Measurements from ENCODE around the gene CT45A5.
"Not testable (repeated sequence)": the region's sequence is repeated elsewhere in the genome, so short reads cannot be mapped to it uniquely, and the experiment has no call there.

CT45A5 gene, protein sequence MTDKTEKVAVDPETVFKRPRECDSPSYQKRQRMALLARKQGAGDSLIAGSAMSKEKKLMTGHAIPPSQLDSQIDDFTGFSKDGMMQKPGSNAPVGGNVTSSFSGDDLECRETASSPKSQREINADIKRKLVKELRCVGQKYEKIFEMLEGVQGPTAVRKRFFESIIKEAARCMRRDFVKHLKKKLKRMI

DNA sequence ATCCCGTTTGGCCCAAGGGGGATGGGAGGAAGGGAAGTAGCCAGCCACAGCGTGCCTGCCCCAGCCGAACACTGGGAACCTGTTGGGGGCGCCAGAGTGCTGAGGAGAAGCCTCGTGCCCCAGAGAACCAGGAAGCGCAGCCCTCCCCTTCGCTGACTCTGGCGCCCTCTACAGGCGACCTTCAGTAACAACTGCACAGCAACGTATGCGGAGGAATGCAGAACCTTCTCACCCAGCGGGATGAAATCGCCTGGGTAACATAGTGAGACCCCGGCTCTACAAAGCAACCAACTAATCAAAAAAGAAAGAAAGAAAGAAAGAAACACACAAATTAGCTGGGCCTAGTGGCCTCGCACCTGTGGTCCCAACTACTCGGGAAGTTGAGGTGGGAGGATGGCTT is at the start of gene CT45A5:
Gene CT45A5 (minus strand): TSS at position 101 of the 400 bp plus-strand sequence. CDS start 3,774 bp downstream, outside the sequence.
- in situ Hi-C loops (cut with MboI; ENCODE audit: low sequenced_read_pairs): not testable (repeated sequence)

DNA sequence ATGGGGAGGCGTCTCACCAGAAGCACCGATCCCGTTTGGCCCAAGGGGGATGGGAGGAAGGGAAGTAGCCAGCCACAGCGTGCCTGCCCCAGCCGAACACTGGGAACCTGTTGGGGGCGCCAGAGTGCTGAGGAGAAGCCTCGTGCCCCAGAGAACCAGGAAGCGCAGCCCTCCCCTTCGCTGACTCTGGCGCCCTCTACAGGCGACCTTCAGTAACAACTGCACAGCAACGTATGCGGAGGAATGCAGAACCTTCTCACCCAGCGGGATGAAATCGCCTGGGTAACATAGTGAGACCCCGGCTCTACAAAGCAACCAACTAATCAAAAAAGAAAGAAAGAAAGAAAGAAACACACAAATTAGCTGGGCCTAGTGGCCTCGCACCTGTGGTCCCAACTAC is 34.6 kb upstream of the CT45A5 start, which contains the start of gene CT45A2:
Gene CT45A2 (minus strand): TSS at position 101 of the 400 bp plus-strand sequence. CDS start 3,747 bp downstream, outside the sequence.
- in situ Hi-C loops (cut with MboI; ENCODE audit: low sequenced_read_pairs): not testable (repeated sequence)

DNA sequence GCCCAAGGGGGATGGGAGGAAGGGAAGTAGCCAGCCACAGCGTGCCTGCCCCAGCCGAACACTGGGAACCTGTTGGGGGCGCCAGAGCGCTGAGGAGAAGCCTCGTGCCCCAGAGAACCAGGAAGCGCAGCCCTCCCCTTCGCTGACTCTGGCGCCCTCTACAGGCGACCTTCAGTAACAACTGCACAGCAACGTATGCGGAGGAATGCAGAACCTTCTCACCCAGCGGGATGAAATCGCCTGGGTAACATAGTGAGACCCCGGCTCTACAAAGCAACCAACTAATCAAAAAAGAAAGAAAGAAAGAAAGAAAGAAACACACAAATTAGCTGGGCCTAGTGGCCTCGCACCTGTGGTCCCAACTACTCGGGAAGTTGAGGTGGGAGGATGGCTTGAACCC is 17.4 kb upstream of the CT45A5 start, which contains the start of gene CT45A6:
Gene CT45A6 (minus strand): TSS at position 101 of the 400 bp plus-strand sequence. CDS start 3,794 bp downstream, outside the sequence.
- in situ Hi-C loops (cut with MboI; ENCODE audit: low sequenced_read_pairs): not testable (repeated sequence)

DNA sequence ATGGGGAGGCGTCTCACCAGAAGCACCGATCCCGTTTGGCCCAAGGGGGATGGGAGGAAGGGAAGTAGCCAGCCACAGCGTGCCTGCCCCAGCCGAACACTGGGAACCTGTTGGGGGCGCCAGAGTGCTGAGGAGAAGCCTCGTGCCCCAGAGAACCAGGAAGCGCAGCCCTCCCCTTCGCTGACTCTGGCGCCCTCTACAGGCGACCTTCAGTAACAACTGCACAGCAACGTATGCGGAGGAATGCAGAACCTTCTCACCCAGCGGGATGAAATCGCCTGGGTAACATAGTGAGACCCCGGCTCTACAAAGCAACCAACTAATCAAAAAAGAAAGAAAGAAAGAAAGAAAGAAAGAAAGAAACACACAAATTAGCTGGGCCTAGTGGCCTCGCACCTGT is 17.2 kb downstream of the CT45A5 start, which contains the start of gene CT45A3:
Gene CT45A3 (minus strand): TSS at position 101 of the 400 bp plus-strand sequence. CDS start 3,747 bp downstream, outside the sequence.
- in situ Hi-C loops (cut with MboI; ENCODE audit: low sequenced_read_pairs): not testable (repeated sequence)

DNA sequence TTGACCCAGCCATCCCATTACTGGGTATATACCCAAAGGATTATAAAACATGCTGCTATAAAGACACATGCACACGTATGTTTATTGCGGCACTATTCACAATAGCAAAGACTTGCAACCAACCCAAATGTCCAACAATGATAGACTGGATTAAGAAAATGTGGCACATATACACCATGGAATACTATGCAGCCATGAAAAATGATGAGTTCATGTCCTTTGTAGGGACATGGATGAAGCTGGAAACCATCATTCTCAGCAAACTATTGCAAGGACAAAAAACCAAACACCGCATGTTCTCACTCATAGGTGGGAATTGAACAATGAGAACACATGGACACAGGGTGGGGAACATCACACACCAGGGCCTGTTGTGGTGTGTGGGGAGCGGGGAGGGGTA is 40.6 kb downstream of the CT45A5 start:
- in situ Hi-C loops (cut with MboI; ENCODE audit: low sequenced_read_pairs): not testable (repeated sequence)

DNA sequence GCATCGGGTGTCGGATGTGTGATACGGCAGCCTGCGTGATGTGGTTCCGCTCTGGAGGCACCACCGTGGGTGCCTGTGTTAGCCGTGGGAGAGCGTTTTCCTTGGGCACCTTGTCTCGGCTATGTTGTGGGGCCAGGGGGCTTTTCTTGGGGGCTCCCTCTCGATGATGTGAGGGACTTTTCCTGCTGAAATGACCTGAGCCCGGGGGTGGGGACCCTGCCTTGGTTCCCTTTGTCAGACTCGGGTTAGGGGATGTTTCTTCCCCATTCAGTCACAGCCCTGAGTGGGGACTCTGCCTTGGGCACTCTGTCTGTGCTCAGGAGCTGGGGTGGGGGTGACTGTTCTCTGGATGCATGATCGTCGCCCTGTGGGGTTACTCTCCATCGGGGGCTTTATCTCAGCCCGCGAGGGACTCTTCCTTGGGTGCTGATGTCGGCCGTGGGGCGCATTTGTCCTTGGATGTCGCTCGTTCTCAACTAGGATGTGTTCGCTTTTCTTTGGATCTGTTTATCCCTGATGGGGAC is 44.0 kb downstream of the CT45A5 start:
- in situ Hi-C loops (cut with MboI; ENCODE audit: low sequenced_read_pairs): no loop called here

DNA sequence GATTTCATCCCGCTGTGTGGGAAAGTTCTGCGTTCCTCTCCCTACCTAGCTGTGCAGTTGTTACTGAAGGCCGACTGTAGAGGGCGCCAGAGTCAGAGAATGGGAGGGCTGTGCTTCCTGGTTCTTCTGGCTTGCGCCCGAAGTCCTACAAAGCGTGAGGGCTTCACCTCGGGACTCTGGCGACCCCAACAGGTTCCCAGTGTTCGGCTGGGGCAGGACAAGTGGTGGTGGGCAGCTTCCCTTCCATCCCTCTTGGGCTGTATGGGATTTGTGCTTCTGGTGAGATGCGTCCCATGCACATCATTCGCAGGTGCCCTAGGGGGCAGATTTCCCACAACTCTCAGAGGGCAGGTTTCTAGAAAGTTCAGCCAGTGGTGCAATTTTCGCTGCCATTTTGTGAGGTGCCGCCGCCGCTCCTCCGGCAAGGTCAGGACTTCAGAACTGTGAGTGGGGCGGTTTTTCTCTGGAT is 44.6 kb downstream of the CT45A5 start:
- in situ Hi-C loops (cut with MboI; ENCODE audit: low sequenced_read_pairs): no loop called here

DNA sequence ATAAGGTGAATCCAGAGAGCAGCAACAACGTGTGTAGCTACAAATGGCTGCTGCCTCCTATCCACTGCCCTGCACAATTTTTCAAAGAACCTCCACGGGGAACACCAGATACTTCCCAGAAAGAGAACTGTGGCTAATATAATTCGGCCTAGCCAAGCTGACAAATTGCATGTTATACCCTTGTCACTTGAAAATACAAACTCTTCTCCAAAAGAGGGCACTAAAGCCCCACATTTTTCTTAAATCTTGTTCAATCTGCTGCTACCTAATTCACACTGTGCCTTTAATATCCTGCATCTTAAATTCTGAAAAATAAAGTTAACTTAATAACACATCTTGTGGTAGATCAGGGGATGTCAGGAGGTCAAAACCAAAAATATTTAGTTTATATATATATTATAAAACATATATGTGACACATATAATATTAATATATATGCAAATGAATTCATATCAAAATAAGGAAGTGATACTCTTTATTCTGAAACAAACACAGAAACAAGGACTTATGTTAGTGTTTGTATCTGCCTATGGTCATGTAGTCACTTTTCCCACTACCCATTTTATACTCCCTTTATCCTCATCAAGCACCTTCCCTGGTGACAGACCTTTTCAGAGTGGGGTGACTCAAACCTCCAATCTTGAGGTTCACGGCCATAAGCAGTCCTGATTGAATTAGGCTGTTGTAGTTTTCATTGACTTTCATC is 47.8 kb downstream of the CT45A5 start:
- in situ Hi-C loops (cut with MboI; ENCODE audit: low sequenced_read_pairs): no loop called here

DNA sequence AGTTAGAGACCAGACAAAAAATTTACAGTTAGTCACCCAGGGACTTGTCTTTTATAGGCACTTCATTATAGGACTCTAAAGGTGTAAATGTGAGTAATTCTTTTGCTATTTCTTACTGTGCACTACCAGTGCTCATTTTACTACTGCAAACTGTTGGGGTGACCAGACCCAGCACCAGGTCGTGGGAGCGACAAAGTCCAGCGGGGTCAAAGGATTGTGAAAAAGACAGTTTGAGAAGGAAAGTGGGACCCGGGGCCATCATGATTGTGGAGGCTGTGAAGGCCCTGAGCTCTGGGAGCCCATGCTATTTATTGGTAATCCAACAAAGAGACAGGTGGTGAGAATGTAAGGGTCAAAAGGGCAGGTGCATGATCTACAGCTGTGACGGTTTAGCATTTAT is 50.6 kb downstream of the CT45A5 start:
- in situ Hi-C loops (cut with MboI; ENCODE audit: low sequenced_read_pairs): not testable (repeated sequence)

Data from HL-60/S4 treated with phorbol 12-myristate 13-acetate at 8.2 ng/mL for 4 days and 3 days (cell line).